GM18519 (cell line): ENCODE results near the gene DEPDC4.
"Not testable (repeated sequence)": the region's sequence is repeated elsewhere in the genome, so short reads cannot be mapped to it uniquely, and the experiment has no call there.

Source experiments
- ATAC-seq: cut with Tn5 transposase; IDR thresholded peaks from one replicate; pipeline ENCODE4 v1.9.1; 2021; ENCODE audit warnings: mild to moderate bottlenecking, moderate library complexity; ENCODE audit not compliant: unreplicated experiment, low FRiP score

DEPDC4 gene

GRCh38 chr12:100266835-100267602 is at the start of gene DEPDC4, which contains the start of gene SCYL2:
Gene DEPDC4, minus strand, starts transcription at chr12:100267079. Its CDS starts 3 bp downstream, at chr12:100267076.
Gene SCYL2, plus strand, starts transcription at chr12:100267177. Its CDS starts 15,794 bp downstream, at chr12:100282971.
- peak; percentile 86 for ATAC-seq

GRCh38 chr12:100311317-100311716 is 44.4 kb upstream of the DEPDC4 start:
- ATAC-seq = no peak

- ATAC-seq = not testable (repeated sequence)
Measured at GRCh38 chr12:100308138-100308537, 41.3 kb upstream of the DEPDC4 start.

- ATAC-seq = not testable (repeated sequence)
Measured at GRCh38 chr12:100304334-100304733, 37.5 kb upstream of the DEPDC4 start.

GRCh38 chr12:100303831-100304230 is 37.0 kb upstream of the DEPDC4 start:
- ATAC-seq = no peak

- ATAC-seq = no peak
Measured at GRCh38 chr12:100302081-100302480, 35.2 kb upstream of the DEPDC4 start.

- ATAC-seq = no peak
Measured at GRCh38 chr12:100295764-100296555, 29.1 kb upstream of the DEPDC4 start.

- not testable (repeated sequence) for ATAC-seq
Measured at GRCh38 chr12:100294366-100294765, 27.5 kb upstream of the DEPDC4 start.

- no peak for ATAC-seq
Measured at GRCh38 chr12:100293017-100293416, 26.1 kb upstream of the DEPDC4 start.

- no peak for ATAC-seq
Measured at GRCh38 chr12:100290016-100290415, 23.1 kb upstream of the DEPDC4 start.

GRCh38 chr12:100289038-100289437 is 22.2 kb upstream of the DEPDC4 start:
- ATAC-seq = no peak

- ATAC-seq = not testable (repeated sequence)
Measured at GRCh38 chr12:100284556-100284955, 17.7 kb upstream of the DEPDC4 start.

GRCh38 chr12:100279607-100280244 is 12.8 kb upstream of the DEPDC4 start:
- no peak for ATAC-seq

GRCh38 chr12:100279159-100279558 is 12.3 kb upstream of the DEPDC4 start:
- no peak for ATAC-seq

- no peak for ATAC-seq
Measured at GRCh38 chr12:100274291-100274690, 7.4 kb upstream of the DEPDC4 start.

- ATAC-seq = no peak
Measured at GRCh38 chr12:100273782-100274181, 6.9 kb upstream of the DEPDC4 start.

- ATAC-seq = no peak
Measured at GRCh38 chr12:100268835-100269564, 2.1 kb upstream of the DEPDC4 start.

GRCh38 chr12:100267603-100268281 is 863 bp upstream of the DEPDC4 start:
- peak; percentile 2 for ATAC-seq

- ATAC-seq = peak; percentile 63
Measured at GRCh38 chr12:100266585-100266834, 369 bp downstream of the DEPDC4 start.
